DOHH2 (cell line): ENCODE measurements around the gene RAB3B.
A peak's percentile ranks its signal among the peaks of the same experiment; 100 is the strongest.

Experiments
- H3F3A ChIP-seq: fragments of 200-600 bp; sonication (generic), shearing (Covaris generic); 2 replicates; pipeline ENCODE4 v1.6.0; 2016; ENCODE audit warnings: antibody characterized with exemption, mild to moderate bottlenecking; ENCODE audit not compliant: control insufficient read depth, insufficient read depth
- H3K27ac ChIP-seq: fragments of 200-600 bp; sonication (generic); 2 replicates; pipeline ENCODE4 v1.5.1; 2014; ENCODE audit warnings: low read depth, mild to moderate bottlenecking, low read length, moderate library complexity
- H3K27me3 ChIP-seq: fragments of 200-600 bp; sonication (generic); 2 replicates; pipeline ENCODE4 v1.6.1; 2014; ENCODE audit warnings: mild to moderate bottlenecking, low read length, mixed read lengths; ENCODE audit not compliant: control insufficient read depth
- H3K36me3 ChIP-seq: fragments of 200-600 bp; sonication (generic); 2 replicates; pipeline ENCODE4 v1.6.1; 2014; ENCODE audit warnings: mild to moderate bottlenecking, low read length, moderate library complexity, mixed read lengths; ENCODE audit not compliant: control insufficient read depth
- H3K4me1 ChIP-seq: fragments of 200-600 bp; sonication (generic); 2 replicates; pipeline ENCODE4 v1.6.1; 2014; ENCODE audit warnings: mild to moderate bottlenecking, low read length, mixed read lengths; ENCODE audit not compliant: control insufficient read depth
- H3K4me2 ChIP-seq: fragments of 200-600 bp; sonication (generic); 2 replicates; pipeline ENCODE4 v1.6.0; 2014; ENCODE audit warnings: mild to moderate bottlenecking, low read length, moderate library complexity
- H3K4me3 ChIP-seq: fragments of 200-600 bp; sonication (generic); 2 replicates; pipeline ENCODE4 v1.5.1; 2014; ENCODE audit warnings: mild to moderate bottlenecking, low read length, mixed read lengths
- H3K79me2 ChIP-seq: fragments of 200-600 bp; sonication (generic); 2 replicates; pipeline ENCODE4 v1.6.1; 2014; ENCODE audit warnings: mild to moderate bottlenecking, low read length, mixed read lengths; ENCODE audit not compliant: control insufficient read depth
- H3K9me2 ChIP-seq: fragments of 200-600 bp; sonication (generic); replicated peaks from 2 replicates; pipeline ENCODE4 v1.6.1; 2014; ENCODE audit warnings: mild to moderate bottlenecking, low read length, mixed read lengths; ENCODE audit not compliant: control insufficient read depth
- H3K9me3 ChIP-seq: fragments of 200-600 bp; sonication (generic); 2 replicates; pipeline ENCODE4 v1.6.1; 2014; ENCODE audit warnings: antibody characterized with exemption, low read length, mixed read lengths; ENCODE audit not compliant: control insufficient read depth, insufficient read depth
- H4K20me1 ChIP-seq: fragments of 200-600 bp; sonication (generic); 2 replicates; pipeline ENCODE4 v1.6.0; 2014; ENCODE audit warnings: low read depth, mild to moderate bottlenecking, antibody characterized with exemption, low read length, moderate library complexity; ENCODE audit not compliant: control insufficient read depth, insufficient read depth
- EZH2phosphoT487 ChIP-seq: fragments of 200-600 bp; sonication (generic); IDR thresholded peaks from 2 replicates; pipeline ENCODE4 v1.6.1; 2017; ENCODE audit warnings: borderline replicate concordance, mild to moderate bottlenecking, antibody characterized with exemption, low read length, moderate library complexity, mixed read lengths
- TF ChIP-seq, protein P1 (sequence below): fragments of 200-600 bp; sonication (generic); IDR thresholded peaks from one replicate; pipeline ENCODE4 v1.5.1; 2014; ENCODE audit warnings: antibody characterized with exemption, mild to moderate bottlenecking, low read depth, low read length; ENCODE audit not compliant: poor library complexity, severe bottlenecking

Gene RAB3B

DNA sequence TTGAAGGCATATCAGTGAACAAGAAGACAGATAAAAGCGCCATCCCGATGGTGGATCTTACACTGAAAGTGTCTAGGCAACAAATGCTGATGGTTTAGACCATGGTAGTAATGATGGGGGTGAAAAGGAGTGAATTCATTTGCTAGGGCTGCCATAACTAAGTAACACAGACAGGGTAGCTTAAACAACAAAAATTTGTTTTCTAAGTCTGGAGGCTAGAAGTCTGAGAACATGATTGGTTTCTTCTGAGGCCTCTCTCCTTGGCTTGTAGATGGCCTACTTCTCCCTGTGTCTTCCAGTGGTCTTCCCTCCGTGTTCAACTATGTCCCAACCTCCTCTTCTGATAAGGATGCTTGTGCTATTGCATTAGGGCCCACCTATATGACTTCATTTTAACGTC is 13.4 kb upstream of the RAB3B start:
- Histone ChIP-seq H3K36me3 (no peaks in the 10 kb centered on the region), H3F3A (no peaks in the 10 kb centered on the region), H3K79me2 (no peaks in the 10 kb centered on the region), H3K27me3 (peaks cover 10% of the 10 kb centered on the region; the same call in 1 of the 2 replicates), H3K4me1 (no peaks in the 10 kb centered on the region), H3K27ac (no peak overlapping the region), H3K9me2 (no peaks in the 10 kb centered on the region), H4K20me1 (no peaks in the 10 kb centered on the region), H3K9me3 (no peaks in the 10 kb centered on the region), H3K4me3 (no peak overlapping the region), H3K4me2 (no peak overlapping the region)
- TF ChIP-seq EZH2phosphoT487, result no peak
- TF ChIP-seq, protein P1, sequence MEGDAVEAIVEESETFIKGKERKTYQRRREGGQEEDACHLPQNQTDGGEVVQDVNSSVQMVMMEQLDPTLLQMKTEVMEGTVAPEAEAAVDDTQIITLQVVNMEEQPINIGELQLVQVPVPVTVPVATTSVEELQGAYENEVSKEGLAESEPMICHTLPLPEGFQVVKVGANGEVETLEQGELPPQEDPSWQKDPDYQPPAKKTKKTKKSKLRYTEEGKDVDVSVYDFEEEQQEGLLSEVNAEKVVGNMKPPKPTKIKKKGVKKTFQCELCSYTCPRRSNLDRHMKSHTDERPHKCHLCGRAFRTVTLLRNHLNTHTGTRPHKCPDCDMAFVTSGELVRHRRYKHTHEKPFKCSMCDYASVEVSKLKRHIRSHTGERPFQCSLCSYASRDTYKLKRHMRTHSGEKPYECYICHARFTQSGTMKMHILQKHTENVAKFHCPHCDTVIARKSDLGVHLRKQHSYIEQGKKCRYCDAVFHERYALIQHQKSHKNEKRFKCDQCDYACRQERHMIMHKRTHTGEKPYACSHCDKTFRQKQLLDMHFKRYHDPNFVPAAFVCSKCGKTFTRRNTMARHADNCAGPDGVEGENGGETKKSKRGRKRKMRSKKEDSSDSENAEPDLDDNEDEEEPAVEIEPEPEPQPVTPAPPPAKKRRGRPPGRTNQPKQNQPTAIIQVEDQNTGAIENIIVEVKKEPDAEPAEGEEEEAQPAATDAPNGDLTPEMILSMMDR, result no peak

DNA sequence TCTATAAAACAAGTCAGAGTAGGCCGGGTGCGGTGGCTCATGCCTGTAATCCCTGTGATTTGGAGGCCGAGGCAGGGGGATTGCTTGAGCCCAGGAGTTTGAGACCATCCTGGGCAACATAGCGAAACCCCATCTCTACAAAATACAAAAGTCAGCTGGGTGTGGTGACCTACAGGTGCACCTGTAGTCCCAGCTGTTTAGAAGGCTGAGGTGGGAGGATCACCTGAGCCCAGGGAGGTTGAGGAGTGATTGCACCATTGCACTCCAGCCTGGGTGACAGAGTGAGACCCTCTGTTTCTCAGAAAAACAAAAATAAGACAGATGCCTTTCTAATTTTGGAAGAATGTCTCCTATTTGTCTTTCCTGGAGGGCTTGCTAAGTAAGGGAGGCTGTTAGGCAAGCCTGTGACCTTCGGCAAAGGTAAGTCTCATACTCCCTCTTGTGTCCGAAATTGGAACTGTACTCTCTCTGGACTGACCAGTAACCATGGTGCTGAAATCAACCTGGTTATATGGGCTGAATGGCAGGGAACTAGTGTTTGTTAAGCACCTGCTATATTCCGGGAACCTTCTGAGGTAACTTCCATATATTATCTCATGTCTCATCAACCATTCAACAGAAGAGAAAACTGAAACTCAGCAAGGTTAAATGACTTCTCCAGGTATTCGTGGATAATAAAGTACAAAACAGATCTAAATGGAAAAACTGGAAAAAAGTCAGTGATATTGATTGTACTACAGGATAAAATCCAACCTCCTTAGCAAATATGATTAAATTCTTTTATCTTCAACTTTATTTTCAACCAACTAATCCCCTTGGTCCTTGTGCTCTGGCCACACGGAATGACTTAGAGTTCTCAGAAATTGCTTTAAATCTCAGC is 11.8 kb upstream of the RAB3B start:
- Histone ChIP-seq H3F3A (no peaks in the 10 kb centered on the region), H3K9me3 (no peaks in the 10 kb centered on the region), H3K27ac (no peak overlapping the region), H4K20me1 (no peaks in the 10 kb centered on the region), H3K9me2 (no peaks in the 10 kb centered on the region), H3K79me2 (no peaks in the 10 kb centered on the region), H3K4me1 (no peaks in the 10 kb centered on the region), H3K27me3 (peaks cover 7% of the 10 kb centered on the region; the same call in 1 of the 2 replicates), H3K4me2 (no peak overlapping the region), H3K4me3 (no peak overlapping the region), H3K36me3 (no peaks in the 10 kb centered on the region)
- TF ChIP-seq, protein P1, result peak; percentile 89
- no peak for TF ChIP-seq EZH2phosphoT487

DNA sequence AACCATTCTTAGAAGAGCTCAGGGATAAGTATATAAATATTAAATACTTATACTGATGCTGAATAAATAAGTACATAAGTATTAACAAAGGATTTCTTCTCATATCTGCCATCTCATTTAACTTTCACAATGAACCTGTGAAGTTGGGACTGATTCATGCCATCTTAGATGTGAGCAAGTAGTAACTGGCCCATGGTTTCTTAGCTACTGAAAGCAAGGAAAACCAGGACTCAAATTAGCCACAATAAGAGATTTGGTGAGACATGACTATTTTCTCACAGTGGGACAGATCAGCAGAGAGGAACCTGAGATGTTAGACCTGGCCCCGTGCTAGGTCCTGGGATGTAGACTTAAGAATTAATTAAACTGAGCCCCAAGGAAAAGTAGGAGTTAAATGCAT is 8.2 kb upstream of the RAB3B start:
- Histone ChIP-seq H3F3A (no peaks in the 10 kb centered on the region), H3K27ac (no peak overlapping the region), H3K9me3 (no peaks in the 10 kb centered on the region), H3K36me3 (no peaks in the 10 kb centered on the region), H3K79me2 (no peaks in the 10 kb centered on the region), H3K4me2 (no peak overlapping the region), H3K4me3 (no peak overlapping the region), H3K4me1 (no peaks in the 10 kb centered on the region), H4K20me1 (no peaks in the 10 kb centered on the region), H3K9me2 (no peaks in the 10 kb centered on the region), H3K27me3 (peaks cover 7% of the 10 kb centered on the region)
- TF ChIP-seq, protein P1, result no peak
- TF ChIP-seq EZH2phosphoT487, result no peak
